RWPE2 (cell line): ENCODE results near the gene UBE2E3.

ENCODE experiments used
- ATAC-seq: fragments of 200-7000 bp; cut with Tn5 transposase; 3 replicates; pipeline ENCODE4 v1.9.1; 2021; ENCODE audit warnings: low read depth
- DNase-seq: peaks from one replicate; pipeline ENCODE4 v3.0.0-alpha.2; 2020; ENCODE audit warnings: low spot score
- H3K27ac ChIP-seq: fragments of 450-650 bp; 2 replicates; pipeline ENCODE4 v1.5.1; 2017; ENCODE audit warnings: mild to moderate bottlenecking; ENCODE audit not compliant: poor library complexity, severe bottlenecking
- H3K27me3 ChIP-seq: fragments of 250-450 bp; sonication (Bioruptor Pico); 2 replicates; pipeline ENCODE4 v1.5.1; 2021; ENCODE audit warnings: mild to moderate bottlenecking, moderate library complexity; ENCODE audit not compliant: insufficient read depth, poor library complexity, severe bottlenecking
- H3K36me3 ChIP-seq: fragments of 250-450 bp; sonication (Bioruptor Pico); 2 replicates; pipeline ENCODE4 v1.5.1; 2020; ENCODE audit warnings: low read depth, mild to moderate bottlenecking, moderate library complexity
- H3K4me1 ChIP-seq: fragments of 250-450 bp; sonication (Bioruptor Pico); 2 replicates; pipeline ENCODE4 v1.5.1; 2021; ENCODE audit warnings: mild to moderate bottlenecking, moderate library complexity; ENCODE audit not compliant: insufficient read depth, poor library complexity, severe bottlenecking
- H3K4me3 ChIP-seq: fragments of 250-450 bp; sonication (Bioruptor Pico); 2 replicates; pipeline ENCODE4 v1.5.1; 2021; ENCODE audit warnings: mild to moderate bottlenecking, moderate library complexity; ENCODE audit not compliant: severe bottlenecking
- H3K9me3 ChIP-seq: fragments of 250-450 bp; sonication (Bioruptor Pico); 2 replicates; pipeline ENCODE4 v1.5.1; 2021; ENCODE audit warnings: mild to moderate bottlenecking, moderate library complexity; ENCODE audit not compliant: severe bottlenecking
- CTCF ChIP-seq: fragments of 450-650 bp; IDR thresholded peaks from one replicate; pipeline ENCODE4 v1.5.1; 2017; ENCODE audit warnings: mild to moderate bottlenecking, moderate library complexity; ENCODE audit not compliant: poor library complexity, severe bottlenecking

The UBE2E3 gene

GRCh38 chr2:181111059-181111458, 130.7 kb downstream of the UBE2E3 start:
- no peak overlapping the region for H3K4me3 ChIP-seq
- no peak for TF ChIP-seq CTCF
- no peak overlapping the region for H3K27ac ChIP-seq
- peaks cover 17% of the 10 kb centered on the region for H3K4me1 ChIP-seq
- DNase-seq: no peak
- no peaks in the 10 kb centered on the region for H3K36me3 ChIP-seq
- H3K27me3 ChIP-seq: no peaks in the 10 kb centered on the region
- H3K9me3 ChIP-seq: peaks cover 2% of the 10 kb centered on the region
- no peak for ATAC-seq

GRCh38 chr2:181112916-181113315, 132.5 kb downstream of the UBE2E3 start:
- Histone ChIP-seq H3K27me3 (no peaks in the 10 kb centered on the region), H3K9me3 (peaks cover 2% of the 10 kb centered on the region), H3K4me3 (no peak overlapping the region), H3K27ac (no peak overlapping the region), H3K4me1 (no peaks in the 10 kb centered on the region), H3K36me3 (no peaks in the 10 kb centered on the region)
- ATAC-seq (no peak), DNase-seq (no peak)
- no peak for TF ChIP-seq CTCF
